ENCODE data around the gene GNAT1. TPM values are rescaled to one million over a fixed set of nuclear protein-coding genes. Genes with fewer than 3 reads are reported as not detected.

GNAT1 gene
- total RNA-seq, 2 donors from 2014 or later = not detected

- TF ChIP-seq CTCF (IDR thresholded peaks at IDR 0.05) = no peak
- Histone ChIP-seq H3K36me3 (no peaks in the 10 kb centered on the region), H3K4me1 (peaks cover 0 to 98% of the 10 kb centered on the region in 2 donors), H3K9me3 (no peaks in the 10 kb centered on the region), H3K4me3 (no peak overlapping the region), H3K27ac (peak overlapping the region; percentile 47 to 77), H3K27me3 (no peaks in the 10 kb centered on the region)
- no peak for DNase-seq (ENCODE audit: low spot score)
These were observed 23.6 kb upstream of the GNAT1 start for GRCh38 chr3:50167841-50168209.

- peak overlapping the region; percentile 61 to 77 for H3K27ac ChIP-seq
- H3K36me3 ChIP-seq = no peaks in the 10 kb centered on the region
- no peak overlapping the region for H3K4me3 ChIP-seq
- peaks cover 0 to 95% of the 10 kb centered on the region in 2 donors for H3K4me1 ChIP-seq
- H3K9me3 ChIP-seq = no peaks in the 10 kb centered on the region
- no peak for DNase-seq (ENCODE audit: low spot score)
- H3K27me3 ChIP-seq = no peaks in the 10 kb centered on the region
- no peak for TF ChIP-seq CTCF (IDR thresholded peaks at IDR 0.05)
These were observed 23.0 kb upstream of the GNAT1 start for GRCh38 chr3:50168388-50168787.

- H3K9me3 ChIP-seq = no peaks in the 10 kb centered on the region
- TF ChIP-seq CTCF (IDR thresholded peaks at IDR 0.05) = no peak
- no peaks in the 10 kb centered on the region for H3K36me3 ChIP-seq
- H3K27me3 ChIP-seq = no peaks in the 10 kb centered on the region
- H3K4me3 ChIP-seq = no peak overlapping the region
- peaks cover 0 to 91% of the 10 kb centered on the region in 2 donors for H3K4me1 ChIP-seq
- no peak for DNase-seq (ENCODE audit: low spot score)
- H3K27ac ChIP-seq = peak overlapping the region; percentile 61 to 77
These were observed 22.6 kb upstream of the GNAT1 start for GRCh38 chr3:50168791-50169190.

- no peak for DNase-seq (ENCODE audit: low spot score)
- H3K4me3 ChIP-seq = no peak overlapping the region
- peak overlapping the region; percentile 61 to 77 for H3K27ac ChIP-seq
- no peaks in the 10 kb centered on the region for H3K27me3 ChIP-seq
- TF ChIP-seq CTCF (IDR thresholded peaks at IDR 0.05) = no peak
- peaks cover 0 to 86% of the 10 kb centered on the region in 2 donors for H3K4me1 ChIP-seq
- no peaks in the 10 kb centered on the region for H3K9me3 ChIP-seq
- no peaks in the 10 kb centered on the region for H3K36me3 ChIP-seq
These were observed 22.1 kb upstream of the GNAT1 start for GRCh38 chr3:50169232-50169832.

- Histone ChIP-seq H3K4me1 (peaks cover 0 to 80% of the 10 kb centered on the region in 2 donors), H3K4me3 (no peak overlapping the region), H3K27me3 (no peaks in the 10 kb centered on the region), H3K9me3 (no peaks in the 10 kb centered on the region), H3K36me3 (no peaks in the 10 kb centered on the region), H3K27ac (peak overlapping the region; percentile 61 to 77)
- TF ChIP-seq CTCF (IDR thresholded peaks at IDR 0.05) = no peak
- DNase-seq (ENCODE audit: low spot score) = no peak
These were observed 21.6 kb upstream of the GNAT1 start for GRCh38 chr3:50169858-50170257.

DNA sequence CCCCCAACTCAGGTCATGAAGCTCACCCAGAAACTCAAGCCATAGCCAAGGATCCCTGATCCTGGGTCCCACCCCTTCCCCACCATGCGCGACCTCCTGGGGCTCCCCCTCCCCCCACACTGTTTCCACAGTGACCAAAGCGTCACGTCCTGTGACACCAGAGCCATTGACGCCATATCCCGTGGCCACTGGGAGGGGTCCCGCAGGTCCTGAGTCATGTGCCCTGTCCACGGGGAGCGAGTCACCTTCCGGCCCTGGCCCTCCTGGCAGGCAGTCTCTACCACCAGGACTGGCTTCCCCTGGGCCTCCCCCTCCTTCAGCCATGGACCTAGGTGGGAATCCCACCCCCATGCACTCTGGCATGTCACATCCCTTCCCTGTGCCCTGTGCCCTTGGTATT is 20.7 kb upstream of the GNAT1 start:
- Histone ChIP-seq H3K36me3 (no peaks in the 10 kb centered on the region), H3K4me3 (no peak overlapping the region), H3K27ac (peak overlapping the region; percentile 61 to 77), H3K27me3 (no peaks in the 10 kb centered on the region), H3K4me1 (peaks cover 0 to 72% of the 10 kb centered on the region in 2 donors), H3K9me3 (no peaks in the 10 kb centered on the region)
- no peak for TF ChIP-seq CTCF (IDR thresholded peaks at IDR 0.05)
- DNase-seq (ENCODE audit: low spot score) = peak; percentile 66
